ENCODE measurements around the gene ANO3.

DNA sequence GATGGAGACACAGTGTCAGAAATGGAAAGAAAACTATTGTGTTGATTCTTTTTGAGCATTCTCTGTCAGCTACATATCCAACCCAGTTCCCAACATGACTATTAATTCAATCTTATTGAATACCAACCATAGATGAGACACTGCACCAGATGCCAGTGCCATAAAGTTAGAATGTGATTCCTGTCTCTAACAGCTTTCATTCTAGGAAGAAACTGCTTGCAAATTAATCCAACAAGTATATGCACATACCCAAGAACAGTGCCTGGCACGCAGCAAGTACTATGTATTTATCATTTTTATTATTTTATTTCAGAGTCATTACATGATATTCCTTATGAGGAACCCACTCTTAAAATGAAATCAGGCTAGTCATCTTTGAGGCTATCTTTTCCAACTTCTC is 355.4 kb downstream of the ANO3 start:
- TF ChIP-seq, protein P1, sequence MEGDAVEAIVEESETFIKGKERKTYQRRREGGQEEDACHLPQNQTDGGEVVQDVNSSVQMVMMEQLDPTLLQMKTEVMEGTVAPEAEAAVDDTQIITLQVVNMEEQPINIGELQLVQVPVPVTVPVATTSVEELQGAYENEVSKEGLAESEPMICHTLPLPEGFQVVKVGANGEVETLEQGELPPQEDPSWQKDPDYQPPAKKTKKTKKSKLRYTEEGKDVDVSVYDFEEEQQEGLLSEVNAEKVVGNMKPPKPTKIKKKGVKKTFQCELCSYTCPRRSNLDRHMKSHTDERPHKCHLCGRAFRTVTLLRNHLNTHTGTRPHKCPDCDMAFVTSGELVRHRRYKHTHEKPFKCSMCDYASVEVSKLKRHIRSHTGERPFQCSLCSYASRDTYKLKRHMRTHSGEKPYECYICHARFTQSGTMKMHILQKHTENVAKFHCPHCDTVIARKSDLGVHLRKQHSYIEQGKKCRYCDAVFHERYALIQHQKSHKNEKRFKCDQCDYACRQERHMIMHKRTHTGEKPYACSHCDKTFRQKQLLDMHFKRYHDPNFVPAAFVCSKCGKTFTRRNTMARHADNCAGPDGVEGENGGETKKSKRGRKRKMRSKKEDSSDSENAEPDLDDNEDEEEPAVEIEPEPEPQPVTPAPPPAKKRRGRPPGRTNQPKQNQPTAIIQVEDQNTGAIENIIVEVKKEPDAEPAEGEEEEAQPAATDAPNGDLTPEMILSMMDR (IDR thresholded peaks at IDR 0.05) = no peak
- TF ChIP-seq POLR2A (IDR thresholded peaks at IDR 0.05) = no peak

Measured in uterus (tissue), 2 donors.